ENCODE data around the gene IQSEC1.

- no peak for TF ChIP-seq POLR2AphosphoS5 (IDR thresholded peaks at IDR 0.05; ENCODE audit: low read depth, low read length)
- no peak for TF ChIP-seq POLR2A (IDR thresholded peaks at IDR 0.05; ENCODE audit: low read depth, low read length)
- TF ChIP-seq TAF1 (IDR thresholded peaks at IDR 0.05; ENCODE audit: low read depth, low read length): no peak
- TF ChIP-seq SPI1 (IDR thresholded peaks at IDR 0.05; ENCODE audit: low read depth, low read length): no peak
These were observed 42.8 kb upstream of the IQSEC1 start for GRCh38 chr3:13115991-13116390.
